AG04449 (cell line): Measurements from ENCODE around the gene SLC25A41.
"Not testable (repeated sequence)": the region's sequence is repeated elsewhere in the genome, so short reads cannot be mapped to it uniquely, and the experiment has no call there.

Source experiments
- CTCF ChIA-PET: fragments of 350-600 bp; formaldehyde crosslinking; extraction: SDS; loops from one replicate; lab custom pipeline; 2021; ENCODE audit warnings: antibody characterized with exemption; lab: Yijun Ruan, JAX
- POLR2A ChIA-PET: fragments of 400-600, 350-600 bp; formaldehyde crosslinking; extraction: SDS; loops from one replicate; lab custom pipeline; 2020; ENCODE audit warnings: antibody characterized with exemption, inconsistent platforms; lab: Yijun Ruan, JAX
- DNase-seq: peaks from one replicate; pipeline ENCODE4 v3.0.0-alpha.2; 2010; ENCODE audit warnings: low read depth, low spot score
- H3K4me3 ChIP-seq: 2 replicates; pipeline ENCODE4 v1.5.1; 2011; ENCODE audit warnings: low read depth, mild to moderate bottlenecking, control low read depth, low read length
- TF ChIP-seq, protein P1 (sequence below): IDR thresholded peaks from one replicate; pipeline ENCODE4 v1.5.1; 2011; ENCODE audit warnings: mild to moderate bottlenecking, moderate library complexity, low read length, control low read depth, inconsistent platforms; ENCODE audit not compliant: insufficient read depth; ENCODE audit errors: missing control alignments

SLC25A41 gene

DNA sequence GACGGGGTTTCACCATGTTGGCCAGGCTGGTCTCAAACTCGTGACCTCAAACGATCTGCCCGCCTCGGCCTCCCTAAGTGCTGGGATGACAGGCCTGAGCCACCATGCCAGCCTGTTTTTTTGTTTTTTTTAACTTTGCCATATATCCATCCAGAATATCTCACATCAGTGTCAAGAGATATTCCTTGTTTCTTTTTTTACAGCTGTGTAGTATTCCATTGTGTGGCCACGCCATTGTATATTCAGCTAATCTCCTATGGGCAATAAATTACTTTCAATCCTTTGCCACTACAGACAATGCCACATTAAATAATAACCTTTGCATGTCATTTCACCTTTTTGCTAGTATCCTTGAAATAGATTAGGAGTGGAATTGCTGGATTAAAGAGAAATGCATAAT is 24.2 kb downstream of the SLC25A41 start:
- no peak overlapping the region for H3K4me3 ChIP-seq
- POLR2A ChIA-PET: no interaction called here
- CTCF ChIA-PET: interaction anchor here (0.6 kb wide), 1 partner anchor 286 kb away, joined by 3 read pairs; no protein-coding TSS in a partner anchor
- TF ChIP-seq, protein P1, sequence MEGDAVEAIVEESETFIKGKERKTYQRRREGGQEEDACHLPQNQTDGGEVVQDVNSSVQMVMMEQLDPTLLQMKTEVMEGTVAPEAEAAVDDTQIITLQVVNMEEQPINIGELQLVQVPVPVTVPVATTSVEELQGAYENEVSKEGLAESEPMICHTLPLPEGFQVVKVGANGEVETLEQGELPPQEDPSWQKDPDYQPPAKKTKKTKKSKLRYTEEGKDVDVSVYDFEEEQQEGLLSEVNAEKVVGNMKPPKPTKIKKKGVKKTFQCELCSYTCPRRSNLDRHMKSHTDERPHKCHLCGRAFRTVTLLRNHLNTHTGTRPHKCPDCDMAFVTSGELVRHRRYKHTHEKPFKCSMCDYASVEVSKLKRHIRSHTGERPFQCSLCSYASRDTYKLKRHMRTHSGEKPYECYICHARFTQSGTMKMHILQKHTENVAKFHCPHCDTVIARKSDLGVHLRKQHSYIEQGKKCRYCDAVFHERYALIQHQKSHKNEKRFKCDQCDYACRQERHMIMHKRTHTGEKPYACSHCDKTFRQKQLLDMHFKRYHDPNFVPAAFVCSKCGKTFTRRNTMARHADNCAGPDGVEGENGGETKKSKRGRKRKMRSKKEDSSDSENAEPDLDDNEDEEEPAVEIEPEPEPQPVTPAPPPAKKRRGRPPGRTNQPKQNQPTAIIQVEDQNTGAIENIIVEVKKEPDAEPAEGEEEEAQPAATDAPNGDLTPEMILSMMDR: no peak
- no peak for DNase-seq

DNA sequence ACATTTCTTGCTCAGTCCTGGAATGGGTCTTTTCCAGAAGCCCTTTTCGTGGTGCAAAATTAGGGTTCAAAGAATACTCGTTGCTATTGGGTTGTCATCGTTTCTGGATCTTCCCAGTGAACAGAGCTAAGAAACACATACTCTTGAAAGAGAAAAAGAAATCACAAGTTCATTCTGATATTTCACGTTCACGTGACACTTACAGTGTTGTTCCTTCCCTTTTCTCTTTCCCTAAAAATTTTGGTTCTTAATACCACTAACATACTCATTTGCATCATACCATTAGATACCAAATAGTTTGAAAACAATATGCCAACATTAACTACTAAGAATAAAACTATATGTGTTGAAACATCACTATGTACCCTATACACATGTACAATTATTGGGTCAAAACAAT is 27.2 kb downstream of the SLC25A41 start:
- ChIA-PET CTCF (interaction anchor here (1.4 kb wide), 1 partner anchor 13 kb away, joined by 3 read pairs; no protein-coding TSS in a partner anchor), POLR2A (no interaction called here)
- TF ChIP-seq, protein P1: no peak
- H3K4me3 ChIP-seq: no peak overlapping the region
- no peak for DNase-seq

DNA sequence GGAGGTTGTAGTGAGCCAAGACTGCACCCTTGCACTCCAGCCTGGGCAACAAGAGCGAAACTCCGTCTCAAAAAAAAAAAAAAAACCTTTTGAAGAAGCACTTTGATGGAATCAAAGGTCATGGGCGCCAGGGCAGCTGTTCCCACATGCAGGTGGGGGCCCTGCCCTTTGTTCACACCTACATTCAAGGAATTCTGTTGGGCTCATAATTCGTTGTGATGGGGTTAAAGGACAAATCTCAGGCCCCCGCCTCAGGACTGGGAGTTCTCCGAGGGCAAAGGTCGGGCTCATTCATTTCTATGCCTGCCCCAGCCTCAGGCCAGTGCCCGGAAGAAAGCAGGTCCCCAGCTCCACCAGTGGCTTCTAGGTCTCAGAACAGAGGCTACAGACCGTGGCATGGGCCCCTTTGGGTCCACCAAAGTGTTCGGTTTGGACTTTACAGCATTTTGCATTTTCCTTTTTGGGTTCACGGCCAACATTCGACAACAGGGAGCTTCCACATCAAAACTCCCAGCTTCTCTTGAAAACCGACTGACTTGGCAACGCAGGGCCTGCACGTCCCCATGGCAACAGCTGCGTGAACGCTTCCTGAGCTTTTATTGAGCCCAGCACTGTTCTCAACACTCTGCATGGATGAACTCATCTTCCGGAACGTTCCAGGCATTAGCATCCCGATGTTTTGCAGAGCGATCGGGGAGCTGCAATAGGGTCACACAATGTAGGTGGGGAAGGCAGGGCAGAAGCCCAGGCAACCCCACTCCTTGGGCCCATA is 30.5 kb downstream of the SLC25A41 start:
- ChIA-PET POLR2A (interaction anchor here (0.9 to 1.3 kb wide), 2 partner anchors 10 to 128 kb away, joined by 4 to 5 read pairs; partner anchors contain the start of genes GTF2F1 and TNFSF9), CTCF (interaction anchor here (0.8 kb wide), 1 partner anchor 19 kb away, joined by 3 read pairs; no protein-coding TSS in a partner anchor)
- TF ChIP-seq, protein P1: no peak
- peak; percentile 16 for DNase-seq
- no peak overlapping the region for H3K4me3 ChIP-seq

- DNase-seq: no peak
- ChIA-PET POLR2A (no interaction called here), CTCF (interaction anchor here (1.2 kb wide), 1 partner anchor 20 kb away, joined by 3 read pairs; no protein-coding TSS in a partner anchor)
- no peak overlapping the region for H3K4me3 ChIP-seq
- TF ChIP-seq, protein P1: no peak
Measured at GRCh38 chr19:6402058-6402457, 31.5 kb downstream of the SLC25A41 start.

DNA sequence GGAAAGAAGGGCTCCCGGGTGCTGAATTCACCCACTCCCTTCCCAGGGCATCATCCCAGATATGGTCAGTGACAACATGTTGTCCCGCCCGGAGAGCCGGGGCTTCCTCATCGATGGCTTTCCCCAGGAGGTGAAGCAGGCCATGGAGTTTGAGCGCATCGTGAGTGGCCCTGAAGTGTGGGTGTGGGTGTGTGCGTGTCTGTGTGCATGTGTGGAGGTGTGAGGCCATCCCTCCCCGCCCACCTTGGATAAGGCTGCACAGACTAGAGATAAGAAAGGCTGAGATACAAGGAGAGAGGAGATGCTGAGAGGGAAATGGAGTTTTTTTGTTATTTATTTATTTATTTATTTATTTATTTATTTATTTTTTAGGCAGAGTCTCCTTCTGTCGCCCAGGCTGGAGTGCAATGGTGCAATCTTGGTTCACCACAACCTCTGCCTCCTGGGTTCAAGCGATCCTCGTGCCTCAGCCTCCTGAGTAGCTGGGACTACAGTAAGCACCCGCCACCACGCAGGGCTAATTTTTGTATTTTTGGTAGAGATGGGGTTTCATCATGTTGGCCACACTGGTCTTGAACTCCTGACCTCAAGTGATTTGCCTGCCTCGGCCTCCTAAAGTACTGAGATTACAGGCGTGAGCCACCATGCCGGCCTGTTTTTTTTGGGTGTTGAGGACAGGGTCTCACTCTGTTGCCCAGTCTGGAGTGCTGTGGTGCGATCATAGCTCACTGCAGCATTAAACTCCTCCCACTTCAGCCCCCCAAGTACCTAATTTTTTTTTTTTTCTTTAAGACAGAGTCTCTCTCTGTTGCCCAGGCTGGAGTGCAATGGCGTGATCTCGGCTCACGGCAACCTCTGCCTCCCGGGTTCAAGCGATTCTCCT is 33.3 kb downstream of the SLC25A41 start:
- POLR2A ChIA-PET: interaction anchor here (0.7 kb wide), 1 partner anchor 28 kb away, joined by 3 read pairs; no protein-coding TSS in a partner anchor
- DNase-seq, CTCF ChIA-PET, H3K4me3 ChIP-seq: not testable (repeated sequence)

DNA sequence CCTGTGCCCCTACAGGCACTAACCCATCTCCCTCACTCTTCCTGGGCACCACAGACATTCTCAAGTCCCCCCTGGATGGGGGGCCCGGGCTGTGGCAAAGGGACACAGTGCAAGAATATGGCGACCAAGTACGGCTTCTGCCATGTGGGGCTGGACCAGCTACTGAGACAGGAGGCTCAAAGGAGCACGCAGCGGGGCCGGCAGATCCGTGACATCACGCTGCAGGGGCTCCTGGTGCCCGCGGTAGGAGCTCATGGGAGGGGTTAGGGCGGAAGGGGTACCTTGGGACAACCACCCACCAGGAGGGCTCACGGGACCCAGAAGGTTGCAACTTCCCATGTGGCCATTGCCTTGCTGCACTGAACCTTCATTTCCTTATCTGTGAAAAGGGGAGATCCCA is 37.3 kb downstream of the SLC25A41 start:
- no peak overlapping the region for H3K4me3 ChIP-seq
- no peak for DNase-seq
- CTCF ChIA-PET: no interaction called here
- POLR2A ChIA-PET: no interaction called here
- TF ChIP-seq, protein P1: no peak
